IPS-18c (cell line): ENCODE data around the gene PGR.

Experiments
- H3K4me3 ChIP-seq: 2 replicates; pipeline ENCODE4 v1.7.0; 2013; ENCODE audit warnings: low read depth, mild to moderate bottlenecking, low read length, moderate library complexity; ENCODE audit not compliant: insufficient read depth
- H3K9me3 ChIP-seq: one replicate; pipeline ENCODE4 v1.6.1; 2013; ENCODE audit warnings: mild to moderate bottlenecking, low read length, moderate library complexity; ENCODE audit not compliant: control insufficient read depth, insufficient read depth

PGR gene

DNA sequence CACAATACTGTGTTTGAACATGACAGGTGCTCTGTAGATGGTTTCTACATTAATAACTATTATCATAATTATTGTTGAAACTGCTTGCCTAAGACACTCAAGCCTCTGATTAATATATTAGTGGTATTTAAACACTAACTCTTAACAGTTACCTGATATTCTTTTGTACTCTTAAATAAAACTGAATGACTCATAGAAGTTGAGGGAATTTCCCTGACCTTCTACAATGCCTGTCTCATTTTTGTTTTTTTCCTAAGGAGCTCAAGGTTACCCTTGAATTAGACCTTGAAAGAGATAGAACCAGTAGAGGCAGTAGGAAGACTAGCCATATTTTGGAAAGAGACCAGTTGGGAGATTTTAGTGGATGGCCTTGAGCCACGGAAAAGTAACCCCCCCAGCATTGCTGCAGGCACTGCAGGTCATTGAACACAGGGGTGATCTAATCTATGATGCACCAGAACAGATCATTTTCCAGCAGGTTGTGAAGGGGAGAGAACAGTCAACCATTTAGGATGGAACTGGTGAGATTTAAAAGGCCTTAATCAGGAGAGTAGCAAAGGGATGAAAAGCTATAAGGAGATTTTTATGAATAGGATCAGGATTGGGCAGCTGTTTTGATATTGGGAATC, 148.3 kb downstream of the PGR start:
- no peak overlapping the region for H3K4me3 ChIP-seq
- no peaks in the 10 kb centered on the region for H3K9me3 ChIP-seq

DNA sequence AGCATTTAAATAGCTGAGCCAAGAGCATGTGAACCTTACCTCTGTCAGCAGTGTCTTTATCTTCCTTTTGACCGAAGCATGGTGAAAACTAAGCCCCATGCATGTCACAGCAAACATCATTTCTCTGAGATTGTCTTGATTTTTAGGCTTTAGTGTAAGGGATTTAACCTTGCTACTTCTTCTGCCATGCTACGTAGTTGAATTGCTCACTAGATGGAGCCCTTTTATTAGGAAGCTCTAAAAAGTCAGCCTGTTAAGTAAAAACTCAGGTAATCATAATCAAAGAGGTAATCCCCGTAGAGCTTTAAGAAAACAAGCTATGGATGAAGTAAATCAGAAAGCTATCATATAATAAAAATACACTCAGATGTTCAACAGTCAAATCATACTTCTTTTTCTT, 149.5 kb downstream of the PGR start:
- no peak overlapping the region for H3K4me3 ChIP-seq
- H3K9me3 ChIP-seq: no peaks in the 10 kb centered on the region
